Activated CD4-positive, alpha-beta T cell treated with anti-CD3 and anti-CD28 coated beads, Interleukin-10, Interleukin-2, amounts not matched to agents 100 ng/mL and 50 ng/mL, durations not matched to agents 16 hours and 8 hours (primary cell): ENCODE measurements around the gene LYSMD2.

ENCODE experiments used
- DNase-seq: peaks from one replicate; pipeline ENCODE4 v3.0.0-alpha.2; 2020

Gene LYSMD2

DNA sequence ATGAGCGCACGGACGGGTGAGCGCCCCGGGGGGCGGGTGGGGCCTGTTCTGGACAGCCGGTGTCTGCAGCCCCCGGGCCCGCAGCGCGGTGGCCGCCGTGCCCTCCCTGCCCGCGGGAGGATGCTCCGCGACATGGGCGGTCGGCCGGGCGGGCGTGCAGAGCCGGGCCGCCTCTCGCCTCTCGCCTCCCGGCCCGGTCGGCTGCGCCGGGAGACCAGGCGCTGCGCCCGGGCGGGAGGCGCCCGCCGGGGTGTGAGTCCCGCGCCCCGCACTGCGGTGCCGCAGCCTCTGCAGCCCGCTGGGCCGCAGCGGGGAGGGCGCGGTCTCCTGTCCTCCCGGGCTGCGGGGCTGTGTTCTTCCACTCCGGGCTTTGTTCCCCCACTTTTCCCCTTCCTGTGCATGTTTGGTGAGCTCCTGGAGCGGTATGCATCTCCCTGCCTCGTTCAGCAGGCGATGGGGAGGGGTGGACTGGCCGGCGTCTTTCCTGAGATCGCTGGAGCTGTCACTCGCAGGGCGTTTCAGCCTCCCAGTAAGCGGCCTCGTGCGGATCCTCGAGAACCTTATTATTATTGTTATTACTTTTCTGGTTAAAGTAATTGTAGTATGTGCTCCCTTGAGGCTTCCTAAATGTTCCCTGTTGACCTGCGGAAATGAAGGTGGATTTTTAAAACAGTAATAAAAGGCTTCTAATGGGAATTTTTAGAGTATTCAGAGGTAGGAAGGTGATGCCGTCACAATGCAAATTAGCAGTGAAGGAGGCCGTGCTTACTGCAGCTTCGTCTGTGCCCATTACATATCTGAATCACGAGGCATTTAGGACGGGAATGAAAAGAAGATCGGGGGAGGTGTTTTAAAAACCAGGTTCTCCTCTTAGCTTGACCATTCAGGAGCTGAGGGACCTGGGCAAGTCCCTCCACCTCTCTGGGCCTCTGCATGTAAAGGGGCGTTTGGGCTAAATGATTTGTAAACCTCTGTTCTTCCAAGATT, 14.5 kb upstream of the LYSMD2 start:
- peak; percentile 29 for DNase-seq

- peak; percentile 57 for DNase-seq
Observed at GRCh38 chr15:51750792-51751696, 13.6 kb upstream of the LYSMD2 start, which contains the start of gene TMOD2. TSS of gene TMOD2 (plus strand) at chr15:51751597. CDS start at chr15:51766442, 14,845 bp downstream.

DNA sequence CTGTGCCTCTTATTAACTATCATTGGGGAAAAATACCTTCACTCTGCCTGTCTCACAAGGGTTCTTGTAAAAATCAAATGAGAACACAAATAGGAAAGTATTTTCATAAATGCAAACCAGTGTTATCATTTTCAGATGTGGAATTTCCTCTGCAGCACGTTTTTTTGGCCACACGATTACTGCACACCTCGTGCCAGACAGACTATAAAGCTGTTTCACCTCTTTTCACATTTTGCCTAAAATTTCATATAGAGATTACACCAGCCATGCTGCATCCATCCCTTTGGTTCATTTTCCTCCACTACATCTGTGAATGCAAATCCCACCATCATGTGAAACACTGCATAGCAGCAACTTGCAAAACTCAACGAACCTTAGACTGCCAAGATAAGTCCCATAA, 12.7 kb upstream of the LYSMD2 start:
- DNase-seq, result no peak

- no peak for DNase-seq
Observed at GRCh38 chr15:51749307-51749706, 11.9 kb upstream of the LYSMD2 start.

- no peak for DNase-seq
Observed at GRCh38 chr15:51739061-51739712, 1.7 kb upstream of the LYSMD2 start.

GRCh38 chr15:51738553-51738952, 1.1 kb upstream of the LYSMD2 start:
- DNase-seq, result no peak

- DNase-seq, result peak; percentile 70
Observed at GRCh38 chr15:51736751-51737521, 519 bp downstream of the LYSMD2 start.

GRCh38 chr15:51736069-51736468, 1.4 kb downstream of the LYSMD2 start:
- peak; percentile 73 for DNase-seq

DNA sequence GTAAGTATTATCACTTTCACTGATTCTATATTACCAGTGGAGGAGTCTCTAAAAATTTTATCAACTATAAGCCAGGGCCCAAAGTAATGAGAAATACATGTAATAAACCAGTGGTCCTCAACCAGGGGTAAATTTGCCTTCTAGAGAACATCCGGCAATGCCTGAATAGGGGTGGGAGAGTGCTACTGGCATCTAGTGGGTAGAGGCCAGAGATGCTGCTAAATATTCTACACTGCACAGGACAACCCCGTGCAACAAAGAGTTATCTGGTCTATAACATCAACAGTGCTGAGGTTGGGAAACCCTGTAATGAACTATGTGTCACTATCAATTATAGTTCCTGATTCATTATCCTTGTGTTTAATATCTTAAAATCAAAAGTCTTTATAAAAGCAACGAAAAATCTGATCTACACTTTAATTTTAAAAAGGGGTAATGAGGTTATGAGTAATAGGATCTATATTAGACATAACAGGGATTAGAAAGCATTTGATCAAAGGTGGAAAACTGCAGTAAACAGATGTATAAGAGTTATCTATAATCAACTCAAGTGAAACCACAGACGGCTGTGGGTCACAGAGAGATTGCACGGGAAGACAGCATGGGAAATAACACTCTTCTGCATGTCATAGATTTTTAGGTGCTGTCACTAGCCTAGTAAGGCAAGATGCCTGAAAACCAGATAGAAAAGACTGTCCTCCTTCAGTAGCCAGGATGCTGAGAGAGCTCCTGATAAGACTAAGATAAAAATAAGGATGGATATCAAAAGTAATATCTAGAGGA, 2.0 kb downstream of the LYSMD2 start:
- DNase-seq, result peak; percentile 56

DNA sequence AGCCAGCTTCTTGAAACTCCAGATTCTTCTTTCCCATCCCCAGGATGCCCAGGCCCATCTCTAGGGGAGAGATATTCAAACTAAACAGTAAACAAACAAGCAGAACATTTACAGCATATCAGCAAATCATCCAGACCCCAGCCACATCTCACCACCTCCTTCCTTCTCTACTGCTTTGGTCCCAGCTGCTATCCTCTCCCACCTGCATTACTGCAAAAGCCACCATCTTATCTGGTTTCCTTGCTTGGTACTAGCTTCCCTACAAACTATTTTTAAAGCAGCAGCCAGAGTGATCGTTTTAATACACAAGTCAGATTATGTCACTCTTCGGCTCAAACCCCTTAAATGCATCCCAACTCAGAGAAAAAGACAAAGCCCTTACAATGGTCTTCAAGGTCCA, 4.8 kb downstream of the LYSMD2 start:
- DNase-seq, result no peak

- DNase-seq, result peak; percentile 69
Observed at GRCh38 chr15:51731549-51732267, 5.7 kb downstream of the LYSMD2 start.

DNA sequence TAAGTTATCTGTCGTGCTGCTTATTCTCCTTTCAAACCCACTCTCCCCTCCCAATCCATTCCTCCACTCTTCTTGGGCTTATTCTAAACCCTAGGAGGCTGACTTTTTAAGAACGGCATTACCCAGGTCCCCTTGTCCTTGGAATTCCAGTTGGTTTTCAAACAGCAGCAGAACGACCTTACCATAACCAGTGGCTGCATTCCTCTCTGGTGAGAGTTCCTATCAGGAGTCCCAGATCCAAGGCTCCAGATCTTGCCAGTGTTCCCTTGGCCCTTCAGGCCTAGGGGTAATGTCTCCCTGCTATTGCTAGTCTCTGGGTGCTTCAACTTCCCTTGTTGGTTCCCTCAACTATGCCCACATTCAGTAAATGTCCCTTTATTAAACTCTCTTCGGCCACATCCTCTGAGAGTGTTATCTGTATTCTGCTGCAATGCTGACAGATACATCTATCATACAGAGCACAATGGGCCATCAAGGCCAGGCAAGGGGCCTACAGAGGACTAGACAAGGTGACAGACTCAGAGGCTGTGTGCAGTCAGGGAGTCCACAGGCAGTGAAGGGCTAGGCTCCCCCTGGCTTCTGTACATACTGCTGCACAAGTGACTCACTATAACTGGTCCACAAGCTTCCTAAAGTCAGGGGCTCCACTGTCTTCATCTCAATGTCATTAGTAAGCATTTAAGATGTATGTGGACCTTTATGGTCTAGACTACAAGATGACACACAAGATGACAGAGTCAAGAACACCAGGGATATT, 10.1 kb downstream of the LYSMD2 start:
- DNase-seq, result no peak

DNA sequence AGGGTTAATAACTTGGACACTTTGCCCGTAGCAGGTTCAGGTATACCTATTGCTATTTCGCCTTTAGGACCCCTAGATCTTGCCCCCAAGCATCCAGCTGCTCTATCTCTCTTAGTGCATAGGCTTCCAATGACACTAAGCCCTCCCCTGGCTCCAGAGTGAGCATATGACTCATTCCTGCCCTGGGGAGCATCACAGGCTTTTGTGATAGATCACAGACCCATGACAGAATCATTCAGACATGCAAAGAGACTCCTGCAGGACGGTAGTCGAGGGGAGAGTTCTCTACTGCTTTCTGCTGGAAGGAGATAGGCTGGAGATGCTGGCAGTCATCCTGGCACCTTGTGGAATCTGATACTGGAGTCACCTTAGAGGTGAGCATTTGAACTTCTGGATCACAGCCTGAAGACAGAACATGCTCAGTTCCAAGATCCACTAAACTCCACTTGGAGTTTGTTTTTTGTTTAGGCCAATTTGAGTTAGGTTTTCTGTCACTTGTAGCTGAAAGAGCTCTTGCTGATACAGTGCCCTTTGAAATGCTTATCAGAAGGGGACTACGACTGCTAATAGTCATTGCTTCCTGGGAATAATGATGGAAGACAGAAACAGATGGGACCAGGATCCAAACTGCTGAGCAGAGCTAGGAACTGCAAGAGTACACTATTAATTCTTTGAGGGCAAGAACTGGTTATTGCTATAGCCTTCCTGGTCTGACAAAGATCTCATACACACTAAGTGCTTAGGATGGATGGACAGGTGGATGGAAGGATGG, 11.0 kb downstream of the LYSMD2 start:
- DNase-seq, result peak; percentile 43

GRCh38 chr15:51724673-51725072, 12.8 kb downstream of the LYSMD2 start:
- no peak for DNase-seq

GRCh38 chr15:51724199-51724598, 13.3 kb downstream of the LYSMD2 start:
- DNase-seq, result no peak

DNA sequence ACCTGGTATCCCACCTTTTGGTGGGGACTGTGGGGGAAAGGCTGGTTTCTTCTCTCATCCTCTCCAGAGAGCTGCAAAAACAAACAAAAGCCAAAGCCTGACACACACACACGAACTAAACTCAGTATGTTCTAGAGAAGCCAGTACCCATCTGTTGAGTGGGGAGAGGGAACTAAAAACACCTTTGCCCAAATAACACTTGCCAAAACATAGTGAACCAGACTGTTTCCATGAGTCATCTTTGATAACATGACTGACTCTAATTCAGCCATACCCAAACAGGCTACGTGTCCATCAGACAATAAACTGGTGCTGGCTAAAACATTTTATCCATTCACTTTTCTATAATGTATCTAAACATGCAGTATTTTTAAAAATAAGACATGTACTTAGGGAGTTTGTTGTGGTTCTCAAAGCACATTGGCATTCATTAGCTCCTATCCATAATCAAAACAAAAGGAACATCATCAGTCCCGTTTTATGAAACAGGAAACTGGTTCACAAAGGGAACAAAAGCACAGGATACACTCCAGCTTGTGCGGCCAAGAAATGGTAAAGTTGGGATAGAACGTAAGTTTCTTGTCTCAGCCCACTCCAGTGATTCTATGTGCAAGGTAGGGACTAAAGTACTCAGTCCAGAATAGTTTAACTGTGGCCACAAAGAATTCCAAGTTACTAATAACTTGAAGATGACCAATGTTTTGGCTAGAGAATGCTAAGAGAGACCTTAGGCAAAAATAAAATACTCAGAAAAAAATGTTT, 16.1 kb downstream of the LYSMD2 start:
- DNase-seq, result no peak

DNA sequence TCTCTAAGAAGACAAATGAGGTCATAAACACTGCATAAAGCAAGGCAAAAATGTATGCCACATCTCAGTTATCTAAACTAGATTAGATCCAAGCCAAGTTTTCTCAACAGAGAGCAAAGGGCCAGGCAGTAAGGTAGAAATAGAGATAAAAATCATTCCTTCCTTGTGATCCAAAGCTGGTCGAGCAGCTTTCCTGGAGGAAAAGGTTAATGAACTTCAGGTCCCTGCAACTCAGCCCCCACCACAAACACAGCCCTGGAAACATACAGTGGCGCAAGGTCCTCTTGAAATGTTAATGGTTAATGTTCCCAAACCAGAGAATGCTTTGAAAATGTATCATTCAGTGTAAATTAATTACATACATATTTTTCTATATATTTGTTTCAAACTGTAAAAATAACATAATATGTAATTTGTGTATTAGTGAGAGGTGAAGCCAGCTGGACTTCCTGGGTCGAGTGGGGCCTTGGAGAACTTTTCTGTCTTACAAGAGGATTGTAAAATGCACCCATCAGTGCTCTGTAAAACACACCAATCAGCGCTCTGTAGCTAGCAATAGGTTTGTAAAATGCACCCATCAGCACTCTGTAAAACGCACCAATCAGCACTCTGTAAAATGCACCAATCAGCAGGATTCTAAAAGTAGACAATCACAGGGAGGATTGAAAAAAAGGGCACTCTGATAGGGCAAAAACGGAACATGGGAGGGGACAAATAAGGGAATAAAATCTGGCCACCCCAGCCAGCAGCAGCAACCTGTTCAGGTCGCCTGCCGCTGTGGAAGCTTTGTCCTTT, 17.1 kb downstream of the LYSMD2 start:
- DNase-seq, result no peak
